CMK (cell line): ENCODE results near the gene SIPA1L3.
"Not testable (repeated sequence)": the region's sequence is repeated elsewhere in the genome, so short reads cannot be mapped to it uniquely, and the experiment has no call there.

Experiments used
- DNase-seq: peaks from one replicate; pipeline ENCODE4 v3.0.0-alpha.2; 2010; ENCODE audit warnings: low read depth

SIPA1L3 gene

DNA sequence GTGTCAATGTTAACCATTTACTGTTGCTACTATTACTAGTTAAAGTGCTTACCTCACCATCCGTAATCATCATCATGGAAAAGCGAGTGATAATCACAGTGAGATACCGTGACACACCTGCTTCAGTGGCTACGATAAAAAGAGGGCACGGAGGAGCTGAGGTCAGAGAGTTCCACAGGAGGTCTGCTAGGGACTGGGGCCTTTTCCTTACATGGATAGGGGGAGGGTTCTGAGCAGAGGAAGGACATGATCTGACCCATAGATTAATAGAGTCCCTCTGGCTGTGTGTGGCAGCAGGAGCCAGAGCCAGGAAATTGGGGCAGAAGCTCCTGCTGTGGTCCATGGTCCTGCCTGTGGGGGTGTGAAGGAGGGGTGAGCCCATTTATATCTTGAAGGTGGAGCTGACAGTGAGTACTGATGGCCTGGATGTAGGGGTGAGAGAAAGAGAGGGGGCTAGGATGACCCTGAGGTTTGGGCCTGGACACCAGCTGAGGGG lies 136.7 kb downstream of the SIPA1L3 start:
- no peak for DNase-seq

DNA sequence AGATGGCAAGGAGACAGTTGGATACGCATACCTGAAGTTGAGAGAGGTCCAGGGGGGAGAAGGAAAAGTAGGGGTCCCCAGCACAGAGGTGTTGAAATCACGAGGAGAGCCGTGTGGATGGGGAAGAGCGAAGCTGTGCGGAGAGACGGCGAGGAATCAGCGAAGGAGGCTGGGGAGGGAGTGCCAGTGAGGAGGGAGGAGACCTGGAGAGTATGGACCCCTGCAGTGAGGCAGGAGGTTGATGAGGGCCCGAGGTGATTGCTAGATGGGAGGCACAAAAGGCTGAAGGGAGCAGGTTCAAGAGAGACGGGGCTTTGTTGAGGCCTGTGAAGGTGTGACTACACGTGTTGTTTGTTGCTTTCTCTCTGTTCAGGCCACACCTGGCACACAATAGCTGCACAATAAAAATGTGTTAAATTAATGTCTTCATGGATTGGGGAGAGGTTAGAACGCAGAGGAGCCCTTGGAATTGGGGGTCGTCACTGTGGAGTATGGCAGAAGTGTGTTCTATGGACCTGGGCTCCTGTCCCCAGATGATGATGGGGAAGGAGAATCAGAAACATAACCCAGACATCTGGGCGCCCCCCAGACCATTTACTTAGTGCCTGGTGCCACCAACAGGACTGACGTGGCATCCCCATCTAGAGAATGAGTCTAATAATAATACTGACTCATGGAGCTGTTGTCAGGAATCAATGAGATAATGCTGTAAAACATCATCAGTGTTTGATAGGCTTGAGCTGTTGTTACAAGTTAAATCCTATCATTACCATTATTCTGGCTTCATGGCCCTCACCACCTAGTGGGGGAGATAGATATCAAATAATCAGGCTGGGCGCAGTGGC lies 137.5 kb downstream of the SIPA1L3 start:
- DNase-seq = no peak

DNA sequence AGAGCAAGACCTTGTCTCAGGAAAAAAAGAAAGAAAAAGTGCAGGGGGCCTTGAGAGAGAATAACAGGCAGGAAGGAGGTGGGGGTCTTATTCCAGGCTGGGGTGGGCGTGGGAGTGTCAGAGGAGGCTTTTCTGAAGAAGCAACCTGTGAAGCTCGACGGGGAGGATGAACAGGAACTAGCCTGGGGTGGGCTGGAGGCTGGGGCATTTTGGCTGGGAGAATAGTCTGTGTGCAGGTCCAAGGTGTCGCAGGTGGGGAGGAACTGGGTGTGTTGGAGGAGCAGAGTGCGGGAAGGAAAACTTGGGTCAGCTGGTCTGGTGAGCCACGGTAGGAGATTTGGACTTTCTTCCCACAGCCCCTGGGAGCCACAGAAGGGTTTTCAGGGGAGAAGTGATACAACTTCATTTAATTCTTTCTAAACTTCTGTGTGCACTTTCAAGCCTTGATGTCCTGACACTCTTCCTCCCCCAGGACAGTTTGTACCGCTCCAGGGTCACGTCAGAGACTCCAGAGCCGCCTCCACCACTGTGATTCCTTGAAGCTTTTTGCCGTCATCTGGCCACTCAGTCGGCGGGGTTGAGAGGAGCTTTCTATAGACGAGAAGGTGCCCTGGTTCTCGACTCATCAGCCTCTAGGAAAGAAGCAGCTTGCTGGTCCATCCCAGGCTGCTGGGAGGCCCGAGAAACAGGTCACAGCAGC lies 138.7 kb downstream of the SIPA1L3 start:
- no peak for DNase-seq

DNA sequence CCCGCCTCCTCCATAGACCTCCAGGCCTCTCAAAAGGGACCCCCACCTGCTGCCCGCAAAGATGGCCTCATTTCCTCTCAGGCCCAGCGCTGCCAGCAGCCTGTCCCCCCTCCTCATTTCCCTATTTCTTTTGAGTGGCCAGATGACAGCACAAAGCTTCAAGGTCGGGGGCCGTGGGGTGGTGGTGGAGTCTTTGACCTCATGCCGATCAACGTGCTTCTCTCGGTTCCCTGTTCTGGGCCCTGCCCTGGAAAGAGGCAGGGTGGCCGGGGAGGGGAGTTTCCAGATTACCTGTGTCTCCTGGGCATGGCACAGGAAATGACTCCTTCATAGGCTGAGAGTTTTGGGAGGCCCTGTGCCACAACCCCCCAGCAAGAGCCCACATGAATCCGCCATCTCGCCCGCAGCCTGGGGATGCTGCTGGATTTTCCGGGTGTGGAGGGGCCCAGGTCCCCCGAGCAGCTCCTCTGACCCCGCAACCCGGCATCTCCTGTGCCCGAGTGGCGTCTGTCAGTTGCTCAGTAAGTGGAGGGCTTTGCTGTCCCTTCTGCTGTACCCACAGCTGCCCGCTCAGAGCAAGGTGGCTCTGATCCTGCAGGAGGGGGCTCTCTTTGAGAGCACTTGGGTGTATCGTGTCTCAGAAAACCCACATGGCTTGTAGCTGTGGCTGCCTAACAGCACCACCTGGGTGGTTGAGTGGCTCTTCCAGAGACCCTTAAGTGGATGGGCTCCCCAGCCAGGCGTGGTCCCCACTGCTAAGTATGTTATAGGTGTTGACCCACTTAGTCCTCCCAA lies 139.4 kb downstream of the SIPA1L3 start:
- DNase-seq = no peak

DNA sequence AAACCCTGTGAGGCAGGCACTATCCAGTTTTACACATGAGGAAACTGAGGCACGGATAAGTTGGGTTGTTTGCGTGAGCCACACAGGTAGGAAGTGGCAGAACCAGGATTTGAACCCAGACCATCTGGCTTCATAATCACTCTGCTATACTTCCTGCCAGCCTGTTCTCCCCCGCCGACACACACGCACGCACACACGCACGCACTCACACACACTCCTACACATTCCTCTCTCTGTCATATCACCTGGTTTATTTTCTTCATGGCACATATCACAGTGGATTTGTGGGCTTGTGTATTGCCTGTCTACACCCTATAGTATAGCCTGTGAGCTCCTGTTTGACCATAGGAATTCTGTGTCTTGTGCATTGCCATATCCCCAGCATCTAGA lies 140.0 kb downstream of the SIPA1L3 start:
- DNase-seq = no peak

DNA sequence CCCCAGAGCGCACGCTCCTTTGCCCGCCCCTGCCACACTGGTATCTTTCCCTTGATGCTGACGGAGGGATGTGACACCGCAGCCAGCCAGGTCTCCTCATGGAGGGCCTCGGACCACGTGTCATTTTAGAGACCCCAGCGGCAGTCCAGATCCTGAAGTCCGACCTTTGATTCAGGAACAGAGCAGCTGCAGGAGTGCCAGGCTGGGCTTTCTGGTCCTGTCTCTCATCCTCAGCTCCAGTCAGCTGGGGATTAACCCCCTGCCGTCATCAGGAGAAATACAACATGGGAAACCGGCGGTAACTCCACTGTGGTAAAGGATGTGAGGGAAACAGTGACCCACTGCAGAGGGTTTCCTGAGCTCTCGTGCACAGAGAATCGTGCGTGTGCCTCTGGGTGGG lies 140.6 kb downstream of the SIPA1L3 start:
- no peak for DNase-seq

DNA sequence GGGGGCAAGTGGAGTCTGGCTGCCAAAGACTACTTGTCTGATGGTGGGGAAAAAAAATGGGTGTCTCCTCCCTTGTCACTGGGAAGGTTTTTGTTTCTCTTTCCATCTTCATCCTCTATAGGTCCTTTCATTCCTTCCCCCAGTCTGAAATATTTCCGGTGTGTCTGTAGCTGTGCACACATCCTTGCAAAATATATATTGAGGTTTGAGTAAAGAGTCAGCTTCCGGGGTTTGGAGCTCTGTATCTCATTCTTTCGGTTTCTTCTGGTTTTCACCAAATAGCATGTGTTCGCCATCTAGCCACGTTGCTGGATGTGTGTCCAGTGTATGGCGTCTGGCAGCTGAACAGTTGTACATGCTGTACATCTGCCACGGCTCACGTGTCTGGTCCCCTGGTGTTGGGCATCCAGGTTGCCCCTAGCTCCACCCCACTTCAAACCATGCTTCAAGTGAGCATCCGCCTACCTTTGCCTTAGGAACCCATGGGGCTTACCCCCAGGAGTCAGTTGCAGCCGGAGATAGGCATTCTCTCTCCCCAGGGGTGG lies 142.2 kb downstream of the SIPA1L3 start:
- DNase-seq = no peak

DNA sequence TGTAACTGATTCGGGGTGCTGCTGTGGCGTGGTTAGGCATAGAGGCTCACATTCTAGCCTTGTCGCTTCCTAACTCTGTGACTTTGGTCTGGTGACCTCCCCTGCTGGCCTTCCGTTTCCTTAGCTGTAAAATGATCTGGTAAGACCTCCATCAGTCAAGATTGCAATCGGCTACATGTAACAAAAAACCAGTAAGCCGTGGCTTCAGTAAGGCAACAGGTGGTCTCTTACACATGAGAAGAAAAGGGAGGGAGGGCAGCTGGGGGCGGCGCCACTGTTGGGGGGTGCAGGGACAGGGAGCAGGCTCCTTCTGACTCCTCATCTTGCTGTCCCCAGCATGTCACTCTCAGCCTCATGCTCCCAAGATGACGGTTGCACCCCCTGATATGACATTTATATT lies 148.0 kb downstream of the SIPA1L3 start:
- no peak for DNase-seq

DNA sequence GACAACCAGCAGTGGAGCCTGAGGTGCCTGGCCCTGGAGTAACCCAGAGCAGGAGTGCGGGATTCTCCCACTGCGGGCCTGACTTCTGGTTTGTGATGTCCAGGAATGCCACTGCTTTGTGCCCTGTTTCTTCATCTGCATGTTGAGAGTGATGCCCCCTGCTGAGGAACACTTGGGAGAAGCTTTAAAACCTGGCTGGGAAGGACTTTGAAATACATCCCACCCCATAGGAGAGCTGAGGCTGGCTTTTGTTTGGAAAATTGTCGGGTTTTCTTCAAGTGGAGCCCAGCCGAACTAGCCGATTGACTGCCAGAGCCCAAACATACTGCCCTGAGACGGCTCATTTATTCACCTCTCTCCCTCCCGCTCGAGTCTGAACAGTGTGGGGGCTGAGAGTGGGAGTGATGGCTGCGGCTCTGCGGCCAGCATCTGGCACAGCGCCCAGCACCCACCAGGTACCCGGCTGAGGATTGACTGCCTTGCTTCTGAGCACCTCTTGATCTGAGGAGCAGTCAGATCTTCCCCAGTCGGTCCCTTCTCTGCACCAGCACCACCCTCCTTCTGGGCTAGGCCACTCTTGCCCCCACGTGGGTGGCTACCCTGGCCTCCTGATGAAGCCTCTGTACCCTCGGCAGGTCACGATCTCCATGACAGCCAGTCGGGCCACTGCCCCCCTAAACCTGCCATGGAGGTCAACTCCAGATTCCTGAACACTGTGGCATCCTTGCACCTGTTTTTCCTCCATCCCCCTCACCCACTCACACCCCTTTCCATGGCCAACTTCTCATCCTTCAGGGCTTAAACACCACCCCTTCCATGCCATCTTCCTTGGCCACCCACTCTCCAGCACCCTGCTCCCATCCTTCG lies 148.9 kb downstream of the SIPA1L3 start:
- DNase-seq = no peak

DNA sequence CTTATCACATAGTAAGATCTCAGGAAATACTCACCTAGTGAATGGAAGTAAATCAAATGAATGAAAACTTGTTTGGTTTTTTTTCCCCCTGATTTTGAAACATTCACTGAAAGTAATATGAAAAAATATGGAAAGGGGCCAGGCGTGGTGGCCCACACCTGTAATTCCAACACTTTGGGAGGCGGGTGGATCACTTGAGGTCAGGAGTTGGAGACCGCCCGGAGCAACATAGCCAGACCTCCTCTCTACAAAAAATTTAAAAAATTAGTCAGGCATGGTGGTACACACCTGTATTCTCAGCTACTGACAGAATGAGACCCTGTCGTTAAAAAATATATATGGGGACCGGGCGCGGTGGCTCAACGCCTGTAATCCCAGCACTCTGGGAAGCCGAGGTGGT lies 149.6 kb downstream of the SIPA1L3 start:
- no peak for DNase-seq

DNA sequence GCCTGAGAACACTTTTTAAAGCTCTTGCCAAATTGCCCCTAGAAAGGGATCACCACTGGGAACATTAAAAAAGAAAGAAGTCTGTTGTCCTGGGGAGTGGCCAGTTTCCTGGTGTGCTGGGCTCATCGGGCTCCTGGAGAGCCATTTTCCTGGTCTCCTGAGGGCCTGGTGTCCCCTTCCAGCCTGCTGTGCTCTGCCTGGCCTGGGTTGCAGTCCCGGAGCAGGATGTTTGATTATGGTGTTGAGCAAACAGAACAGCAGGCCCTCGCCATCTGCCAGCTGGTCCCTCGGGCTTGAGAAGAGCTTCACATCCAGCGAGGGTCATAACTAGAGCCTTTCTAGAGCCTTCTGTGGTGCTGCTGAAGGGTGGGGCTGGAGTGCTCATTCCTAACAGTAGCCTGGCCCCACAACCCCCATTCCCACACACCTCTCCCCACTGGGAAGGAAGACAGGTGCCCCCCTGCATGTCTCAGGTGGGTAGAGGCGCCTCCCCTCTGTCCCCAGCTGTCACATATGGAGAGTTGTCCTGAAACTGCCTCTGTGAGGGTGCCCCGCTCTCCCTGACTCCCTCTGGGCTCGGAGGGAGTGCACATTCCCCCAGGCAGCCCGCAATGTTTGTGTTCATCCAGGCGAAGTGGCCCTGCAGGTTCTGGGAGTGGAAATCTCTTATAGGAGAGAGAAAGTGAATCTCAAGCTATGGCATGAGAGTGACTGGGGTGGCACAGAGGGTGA lies 151.1 kb downstream of the SIPA1L3 start:
- no peak for DNase-seq

DNA sequence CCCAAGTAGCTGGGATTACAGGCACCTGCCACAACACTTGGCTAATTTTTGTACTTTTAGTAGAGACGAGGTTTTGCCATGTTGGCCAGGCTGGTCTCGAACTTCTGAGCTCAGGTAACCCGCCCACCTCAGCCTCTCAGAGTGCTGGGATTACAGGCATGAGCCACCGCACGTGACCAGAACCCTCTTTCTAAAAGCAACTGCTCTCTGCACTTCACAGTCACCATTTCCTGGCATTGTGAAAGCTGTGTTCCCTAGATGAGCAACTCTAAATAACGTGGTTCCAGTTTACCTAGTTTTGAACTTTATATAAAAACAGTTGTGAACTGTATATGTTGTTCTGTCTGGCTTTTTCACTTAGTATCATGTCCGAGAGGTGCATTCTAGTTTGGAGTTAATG lies 152.9 kb downstream of the SIPA1L3 start:
- no peak for DNase-seq

DNA sequence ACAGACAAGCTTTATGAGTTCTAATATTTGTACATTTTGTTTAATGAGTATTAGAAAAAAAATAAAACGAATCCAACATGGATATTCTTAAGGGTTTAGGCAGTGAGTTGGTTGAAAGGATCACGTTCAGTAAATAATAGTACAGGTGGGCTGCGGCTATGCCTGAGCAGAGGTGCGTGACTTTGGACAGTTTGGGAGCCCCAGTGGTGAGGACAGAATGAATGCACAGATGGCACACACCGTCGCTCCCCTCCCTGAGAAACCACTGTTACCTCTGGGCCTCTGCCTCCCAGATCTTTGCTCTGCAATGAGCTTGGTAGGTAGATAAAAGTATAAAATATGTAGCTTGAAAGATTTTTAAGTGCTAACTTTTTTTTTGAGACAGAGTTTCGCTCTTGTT lies 153.3 kb downstream of the SIPA1L3 start:
- DNase-seq = no peak

DNA sequence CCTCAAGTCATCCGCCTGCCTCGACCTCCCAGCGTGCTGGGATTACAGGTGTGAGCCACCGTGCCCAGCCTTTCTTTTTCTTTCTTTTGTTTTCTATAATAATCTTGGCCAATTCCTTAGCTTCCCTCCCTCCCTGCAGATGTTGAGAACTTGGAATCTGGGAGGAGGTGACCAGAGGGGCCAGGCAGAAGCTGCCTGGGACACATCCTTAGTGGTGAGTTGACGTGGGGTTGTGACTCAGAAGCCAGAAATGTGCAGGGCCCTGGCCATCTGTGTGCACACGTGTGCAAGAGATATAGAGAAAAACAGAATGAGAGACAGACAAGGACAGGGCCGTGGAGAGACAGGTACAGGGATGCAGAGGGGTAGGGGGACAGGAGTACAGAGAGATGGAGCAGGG lies 154.3 kb downstream of the SIPA1L3 start:
- no peak for DNase-seq

DNA sequence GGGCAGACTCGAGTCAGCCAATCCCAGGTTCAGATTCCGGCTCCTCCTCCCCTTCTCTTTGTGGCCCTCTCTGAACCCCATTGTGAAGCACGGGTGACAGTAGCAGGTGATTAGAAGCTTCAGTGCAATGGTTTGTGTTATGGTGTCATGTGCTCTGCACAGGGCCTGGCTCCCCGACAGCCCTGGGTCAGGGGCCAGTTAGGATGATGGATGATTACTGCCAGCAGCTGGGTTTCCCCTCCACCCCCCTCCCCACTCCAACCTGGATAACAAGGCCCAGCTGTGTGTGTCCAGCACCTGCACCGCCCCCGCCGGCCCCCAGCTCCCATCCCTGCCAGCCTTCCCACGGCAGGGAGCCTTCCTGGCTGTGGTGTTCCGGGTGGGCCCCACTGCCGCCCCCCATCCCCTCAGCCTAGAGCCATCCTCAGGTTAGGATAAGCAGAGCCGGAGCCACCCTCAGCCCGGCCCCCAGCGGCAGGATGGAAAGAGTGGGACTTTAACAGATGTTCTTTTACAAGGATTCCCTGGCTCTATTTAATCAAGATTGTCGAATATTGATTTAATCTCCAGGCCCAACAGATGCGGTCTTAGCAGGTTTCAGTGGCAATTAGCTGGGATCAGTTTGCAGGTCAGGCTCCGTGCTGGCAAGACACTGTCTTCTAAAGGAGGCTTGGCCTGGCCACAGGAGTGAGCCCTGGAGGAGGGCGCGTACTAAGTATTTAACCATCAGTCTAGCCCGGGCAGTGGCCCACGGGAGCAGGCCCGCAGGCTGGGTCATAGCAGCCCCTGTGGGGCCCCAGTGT lies 156.2 kb downstream of the SIPA1L3 start:
- DNase-seq = no peak

DNA sequence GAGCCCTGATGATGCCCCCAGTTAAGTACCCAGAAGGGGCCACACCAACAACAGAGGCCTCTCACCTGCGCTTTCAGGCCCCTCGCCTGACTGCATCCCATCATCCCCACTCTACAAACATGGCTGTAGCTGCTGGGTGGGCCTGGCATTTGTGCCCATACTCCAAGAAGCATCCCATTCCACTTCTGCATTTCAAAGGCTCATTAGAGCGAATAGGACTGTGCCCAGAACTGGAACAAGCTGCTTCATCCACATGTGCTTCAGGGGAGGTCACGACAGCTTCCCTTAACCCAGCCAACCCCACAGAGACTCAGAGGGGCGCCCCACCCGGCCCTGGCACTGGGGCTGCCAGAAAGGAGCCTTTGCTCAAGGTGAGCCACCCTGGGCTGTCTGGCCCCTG lies 156.9 kb downstream of the SIPA1L3 start:
- DNase-seq = no peak

DNA sequence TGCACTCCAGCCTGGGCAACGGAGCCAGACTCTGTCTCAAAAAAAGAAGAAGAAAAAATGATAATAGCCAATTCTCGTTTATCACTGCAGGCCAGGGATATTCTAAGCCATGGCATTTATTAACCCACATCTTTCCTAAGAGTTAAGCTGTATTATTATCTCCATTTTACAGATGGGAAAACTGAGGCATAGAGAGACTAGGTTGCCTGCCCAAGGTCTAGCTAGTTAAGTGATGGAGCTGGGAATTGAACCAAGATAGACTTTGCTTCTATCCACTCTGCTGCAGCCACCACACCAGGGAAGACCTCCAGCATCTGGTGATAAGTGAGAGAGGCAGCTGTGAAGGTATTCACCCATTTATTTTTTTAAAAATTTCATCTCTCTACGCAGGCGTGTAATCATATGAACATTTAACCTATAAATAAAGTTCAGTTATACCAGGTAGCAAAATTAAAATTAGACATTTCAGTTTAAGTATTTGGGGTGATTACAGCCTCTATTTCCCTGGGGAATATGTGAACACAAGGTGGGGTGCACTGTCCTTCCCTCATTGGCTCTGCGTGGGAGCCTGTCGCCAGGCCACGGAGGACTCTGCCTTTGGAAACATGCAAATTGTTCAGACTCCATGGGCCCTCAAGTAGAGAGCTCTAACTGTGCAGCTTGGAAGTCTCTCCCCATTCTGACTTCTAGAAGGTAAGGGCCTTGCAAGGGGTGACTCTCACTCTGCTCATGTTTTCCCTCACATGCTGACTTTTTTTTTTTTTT lies 157.8 kb downstream of the SIPA1L3 start:
- DNase-seq = no peak

DNA sequence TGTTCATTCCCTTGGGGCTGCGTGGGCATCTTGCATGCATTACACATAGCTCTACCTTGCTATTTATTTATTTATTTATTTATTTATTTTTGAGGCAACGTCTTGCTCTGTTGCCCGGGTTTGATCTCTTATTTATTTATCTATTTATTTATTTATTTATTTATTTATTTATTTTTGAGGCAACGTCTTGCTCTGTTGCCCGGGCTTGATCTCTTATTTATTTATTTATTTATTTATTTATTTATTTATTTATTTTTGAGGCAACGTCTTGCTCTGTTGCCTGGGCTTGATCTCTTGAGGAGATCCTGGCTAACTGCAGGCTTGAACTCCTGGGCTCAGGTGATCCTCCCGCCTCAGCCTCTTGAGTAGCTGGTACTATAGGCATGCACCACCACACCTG lies 158.8 kb downstream of the SIPA1L3 start:
- not testable (repeated sequence) for DNase-seq

DNA sequence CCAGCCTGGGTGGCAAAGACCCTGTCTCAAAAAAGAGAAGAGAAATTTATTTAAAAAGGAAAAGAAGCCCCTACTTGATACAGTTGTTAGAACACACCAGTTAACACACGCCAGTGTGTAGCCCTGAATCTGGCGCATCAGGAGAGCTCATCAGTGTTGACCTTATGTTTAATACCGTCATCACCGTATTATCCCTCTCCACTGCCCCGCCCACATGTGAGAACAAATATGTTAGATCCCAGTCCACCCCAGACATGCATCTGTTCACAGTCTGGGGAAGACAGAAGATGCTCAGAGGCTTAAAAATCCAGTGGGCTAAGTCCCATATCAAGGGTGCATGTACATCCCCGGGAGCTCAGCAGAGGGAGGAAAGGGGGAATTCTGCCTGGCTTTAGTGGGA lies 161.8 kb downstream of the SIPA1L3 start:
- DNase-seq = no peak
